Stimulated activated CD4-positive, alpha-beta T cell treated with anti-CD3 and anti-CD28 coated beads, Interleukin-1b, Interleukin-23, amount 100 ng/mL, for 4 hours (primary cell): ENCODE results near the gene RDH16.
"Not testable (repeated sequence)": the region's sequence is repeated elsewhere in the genome, so short reads cannot be mapped to it uniquely, and the experiment has no call there.

ENCODE experiments used
- DNase-seq, 2 donors: peaks; one replicate each; pipeline ENCODE4 v3.0.0-alpha.2; 2020; ENCODE audit warnings: low read depth in 2 of 2

RDH16 gene

GRCh38 chr12:56922031-56922430 lies 35.4 kb downstream of the RDH16 start:
- DNase-seq: no peak

DNA sequence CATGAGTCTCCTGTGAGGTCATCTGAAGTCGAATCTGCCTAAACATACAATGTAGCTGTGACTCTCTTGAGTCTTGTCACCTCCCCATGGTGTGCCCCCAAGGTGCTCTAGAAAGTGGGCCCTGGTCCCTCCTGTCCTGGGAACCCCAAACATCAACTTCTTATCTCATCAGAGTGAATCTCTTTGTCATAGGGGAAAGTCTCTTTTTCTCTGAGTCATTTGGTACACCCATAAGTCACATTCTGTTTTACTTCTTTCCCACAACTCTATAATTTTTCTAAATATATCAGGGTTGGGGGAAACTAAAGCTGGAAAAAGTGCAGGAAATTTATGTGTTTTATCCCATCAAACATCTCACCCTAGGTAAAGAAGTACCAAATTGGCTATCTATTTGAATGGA lies 36.1 kb downstream of the RDH16 start:
- no peak for DNase-seq

- DNase-seq: not testable (repeated sequence)
Observed at GRCh38 chr12:56918139-56918538, 39.3 kb downstream of the RDH16 start.

DNA sequence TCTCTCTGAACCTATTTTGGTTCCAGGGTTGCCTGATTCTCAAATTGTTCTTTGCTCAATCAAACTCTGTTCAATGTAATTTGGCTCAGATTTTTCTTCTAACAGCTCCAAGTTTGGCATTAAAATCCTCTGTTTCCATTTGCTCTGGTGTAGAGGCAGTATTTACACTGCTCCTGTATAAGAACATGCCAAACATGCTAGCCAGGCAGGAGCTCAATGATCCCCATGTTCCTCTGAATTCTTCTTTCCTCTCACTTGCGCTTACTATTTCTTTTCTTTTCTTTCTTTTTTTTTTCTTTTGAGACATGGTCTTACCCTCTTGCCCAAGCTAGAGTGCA lies 40.4 kb downstream of the RDH16 start:
- no peak for DNase-seq

DNA sequence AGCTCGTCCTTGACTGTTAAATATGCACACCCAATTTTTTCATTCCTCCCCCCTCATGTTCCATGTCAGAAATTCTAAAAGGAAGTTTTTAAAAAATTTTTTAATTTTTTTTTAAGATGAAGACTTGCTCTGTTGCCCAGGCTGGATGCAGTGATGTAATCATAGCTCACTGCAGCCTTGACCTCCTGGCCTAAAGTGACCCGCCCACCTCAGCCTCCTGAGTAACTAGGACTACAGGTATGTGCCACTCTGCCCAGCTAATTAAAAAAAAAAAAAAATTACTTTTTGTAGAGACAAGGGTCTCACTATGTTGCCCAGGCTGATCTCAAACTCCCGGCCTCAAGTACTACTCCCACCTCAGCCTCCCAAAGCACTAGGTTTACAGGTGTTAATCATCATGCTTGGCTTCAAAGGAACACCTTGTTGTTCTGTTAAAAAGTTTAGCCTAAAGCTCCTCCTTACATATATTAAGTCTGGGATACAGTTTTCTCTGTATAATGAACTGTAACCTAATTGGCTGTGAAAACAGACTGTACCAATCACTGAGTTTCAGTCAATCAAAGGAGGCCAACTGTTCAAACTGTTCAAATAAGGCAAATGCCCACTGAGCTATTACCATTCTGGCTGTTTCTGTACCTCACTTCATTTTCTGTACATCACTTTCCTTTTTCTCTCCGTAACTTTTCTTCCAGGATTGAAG lies 41.0 kb downstream of the RDH16 start:
- DNase-seq: no peak

GRCh38 chr12:56914724-56915123 lies 42.7 kb downstream of the RDH16 start:
- no peak for DNase-seq

GRCh38 chr12:56914256-56914655 lies 43.2 kb downstream of the RDH16 start:
- DNase-seq: no peak

DNA sequence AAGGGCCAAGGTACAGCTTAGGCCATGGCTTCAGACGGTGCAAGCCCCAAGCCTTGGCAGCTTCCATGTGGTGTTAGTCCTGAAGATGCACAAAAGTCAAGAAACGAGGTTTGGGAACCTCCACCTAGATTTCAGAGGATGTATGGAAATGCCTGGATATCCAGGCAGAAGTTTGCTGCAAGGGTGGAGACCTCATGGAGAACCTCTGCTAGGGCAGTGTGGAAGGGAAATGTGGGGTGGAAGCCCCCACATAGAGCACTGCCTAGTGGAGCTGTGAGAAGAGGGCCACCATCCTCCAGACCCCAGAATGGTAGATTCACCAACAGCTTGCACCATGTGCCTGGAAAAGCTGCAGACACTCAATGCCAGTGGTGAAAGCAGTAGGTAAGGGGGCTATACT lies 48.0 kb downstream of the RDH16 start:
- DNase-seq: not testable (repeated sequence)

GRCh38 chr12:56908136-56908535 lies 49.3 kb downstream of the RDH16 start:
- DNase-seq: no peak

DNA sequence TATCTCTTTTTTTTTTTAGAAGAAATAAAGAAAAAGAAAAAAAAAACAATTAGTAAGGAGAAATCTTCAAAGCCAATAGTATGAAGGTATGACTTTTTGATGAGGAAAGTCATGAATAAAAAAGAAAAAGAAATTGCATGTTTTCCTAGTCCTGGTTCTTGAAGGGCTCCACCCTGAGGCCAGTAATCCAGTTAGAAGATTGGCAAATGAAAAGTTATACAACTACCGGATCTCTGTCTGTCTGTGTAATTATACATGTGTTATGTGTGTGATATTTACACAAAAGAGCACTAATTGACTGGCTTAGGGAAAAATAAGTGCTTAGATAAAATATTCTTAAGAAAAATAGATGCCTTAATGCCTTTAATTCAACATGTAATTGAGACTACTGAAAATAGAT lies 51.6 kb downstream of the RDH16 start:
- no peak for DNase-seq

GRCh38 chr12:56903374-56903773 lies 54.0 kb downstream of the RDH16 start:
- DNase-seq: no peak
